IMR-90 (cell line): Measurements from ENCODE around the gene PPM1H. TPM values are rescaled to one million over a fixed set of nuclear protein-coding genes. Genes with fewer than 3 reads are reported as not detected.

ENCODE experiments used
- ATAC-seq: fragments of 200-7000 bp; cut with Tn5 transposase; 2 replicates; pipeline ENCODE4 v1.9.1; 2020; ENCODE audit warnings: low read depth, mild to moderate bottlenecking, moderate library complexity
- BruUV-seq: library from RNA; stranded (reverse); fragments of 400-500 nt; replicated peaks from 2 replicates; lab custom pipeline; 2021; lab: Mats Ljungman, UMichigan
- CTCF ChIA-PET: fragments of 300-600 bp; formaldehyde crosslinking; extraction: SDS; loops from one replicate; lab custom pipeline; 2021; ENCODE audit warnings: antibody characterized with exemption; lab: Yijun Ruan, JAX
- POLR2A ChIA-PET: fragments of 300-600 bp; sonication (Branson Sonifier 250); formaldehyde crosslinking; loops from one replicate; lab custom pipeline; 2022; ENCODE audit warnings: antibody characterized with exemption; ENCODE audit not compliant: unreplicated experiment; lab: Charles Lee
- DNase-seq: peaks from one replicate; pipeline ENCODE4 v3.0.0; 2013
- H2AFZ ChIP-seq: replicated peaks from 2 replicates; pipeline ENCODE3; 2013; ENCODE audit warnings: low read length, mild to moderate bottlenecking; ENCODE audit not compliant: poor library complexity
- H2AK5ac ChIP-seq: 2 replicates; pipeline ENCODE4 v1.6.1; 2013; ENCODE audit warnings: low read depth, low read length, inconsistent platforms
- H2AK9ac ChIP-seq: replicated peaks from 2 replicates; pipeline ENCODE3; 2013; ENCODE audit warnings: mild to moderate bottlenecking, low read depth, low read length, moderate library complexity; ENCODE audit not compliant: poor library complexity
- H2BK120ac ChIP-seq: 2 replicates; pipeline ENCODE4 v1.6.1; 2013; ENCODE audit warnings: low read depth, low read length, inconsistent platforms
- H2BK15ac ChIP-seq: 3 replicates; pipeline ENCODE4 v1.6.1; 2013; ENCODE audit warnings: low read depth, low read length, inconsistent platforms
- H2BK20ac ChIP-seq: 2 replicates; pipeline ENCODE4 v1.6.1; 2013; ENCODE audit warnings: low read depth, mild to moderate bottlenecking, inconsistent platforms, low read length, moderate library complexity
- H2BK5ac ChIP-seq: 2 replicates; pipeline ENCODE4 v1.6.1; 2013; ENCODE audit warnings: mild to moderate bottlenecking, low read depth, low read length, inconsistent platforms; ENCODE audit not compliant: poor library complexity, severe bottlenecking
- H3K14ac ChIP-seq: replicated peaks from 2 replicates; pipeline ENCODE4 v1.6.1; 2013; ENCODE audit warnings: low read depth, low read length, inconsistent platforms
- H3K18ac ChIP-seq: 2 replicates; pipeline ENCODE4 v1.6.1; 2013; ENCODE audit warnings: low read depth, low read length, control low read depth
- H3K23ac ChIP-seq: 2 replicates; pipeline ENCODE4 v1.6.1; 2013; ENCODE audit warnings: low read depth, low read length, inconsistent platforms
- H3K27ac ChIP-seq: 2 replicates; pipeline ENCODE4 v1.5.1; 2013; ENCODE audit warnings: mild to moderate bottlenecking, control low read depth, low read length; ENCODE audit not compliant: insufficient read depth
- H3K27me3 ChIP-seq: 2 replicates; pipeline ENCODE4 v1.6.1; 2013; ENCODE audit warnings: low read length; ENCODE audit not compliant: control insufficient read depth, insufficient read depth
- H3K36me3 ChIP-seq: 2 replicates; pipeline ENCODE4 v1.6.1; 2013; ENCODE audit warnings: low read length, mixed read lengths; ENCODE audit not compliant: control insufficient read depth, insufficient read depth
- H3K4ac ChIP-seq: 2 replicates; pipeline ENCODE4 v1.6.1; 2013; ENCODE audit warnings: low read depth, low read length, inconsistent platforms
- H3K4me1 ChIP-seq: 2 replicates; pipeline ENCODE4 v1.6.1; 2013; ENCODE audit warnings: low read length, mixed read lengths; ENCODE audit not compliant: control insufficient read depth, insufficient read depth
- H3K4me2 ChIP-seq: 2 replicates; pipeline ENCODE4 v1.6.1; 2013; ENCODE audit warnings: low read depth, mild to moderate bottlenecking, control low read depth, low read length, moderate library complexity
- H3K4me3 ChIP-seq: 2 replicates; pipeline ENCODE4 v1.5.1; 2013; ENCODE audit warnings: low read depth, mild to moderate bottlenecking, control low read depth, low read length, moderate library complexity; ENCODE audit not compliant: insufficient read depth
- H3K56ac ChIP-seq: 2 replicates; pipeline ENCODE4 v1.6.1; 2013; ENCODE audit warnings: low read length, inconsistent platforms; ENCODE audit not compliant: insufficient read depth; ENCODE audit errors: extremely low read depth
- H3K79me1 ChIP-seq, 2 experiments: 2 replicates each; pipeline ENCODE4 v1.6.1; 2013; ENCODE audit warnings: low read length in 2 of 2, inconsistent platforms in 1 of 2, low read depth in 1 of 2
- H3K9ac ChIP-seq: 2 replicates; pipeline ENCODE4 v1.6.1; 2013; ENCODE audit warnings: low read depth, low read length, control low read depth
- H3K9me1 ChIP-seq: 2 replicates; pipeline ENCODE4 v1.6.1; 2013; ENCODE audit warnings: low read length, inconsistent platforms; ENCODE audit not compliant: insufficient read depth
- H3K9me3 ChIP-seq: 2 replicates; pipeline ENCODE4 v1.6.1; 2013; ENCODE audit warnings: low read length; ENCODE audit not compliant: control insufficient read depth, insufficient read depth
- H4K20me1 ChIP-seq: 2 replicates; pipeline ENCODE4 v1.6.1; 2013; ENCODE audit warnings: low read length, inconsistent platforms; ENCODE audit not compliant: insufficient read depth
- H4K5ac ChIP-seq: 2 replicates; pipeline ENCODE4 v1.6.1; 2013; ENCODE audit warnings: mild to moderate bottlenecking, low read depth, low read length, control low read depth
- H4K8ac ChIP-seq, 2 experiments: 2 replicates each; pipeline ENCODE4 v1.6.1; 2013; ENCODE audit warnings: low read depth in 2 of 2, low read length in 2 of 2, control low read depth in 1 of 2, inconsistent platforms in 1 of 2
- H4K91ac ChIP-seq: 2 replicates; pipeline ENCODE4 v1.6.1; 2013; ENCODE audit warnings: low read depth, low read length, inconsistent platforms; ENCODE audit not compliant: insufficient read depth
- BHLHE40 ChIP-seq: fragments of 150-350 bp; IDR thresholded peaks from 2 replicates; pipeline ENCODE4 v1.6.1; 2016; ENCODE audit warnings: mild to moderate bottlenecking, low read depth, low read length
- CEBPB ChIP-seq: IDR thresholded peaks from 2 replicates; pipeline ENCODE4 v1.6.1; 2012; ENCODE audit warnings: low read depth, low read length, improper control_type of control experiment
- CHD1 ChIP-seq: IDR thresholded peaks from 2 replicates; pipeline ENCODE4 v1.6.1; 2012; ENCODE audit warnings: low read depth, low read length, improper control_type of control experiment
- FOS ChIP-seq: fragments of 150-350 bp; IDR thresholded peaks from 2 replicates; pipeline ENCODE4 v1.6.1; 2016; ENCODE audit warnings: low read depth, low read length
- MAFK ChIP-seq: IDR thresholded peaks from 2 replicates; pipeline ENCODE4 v1.6.1; 2012; ENCODE audit warnings: low read depth, low read length, improper control_type of control experiment
- MAZ ChIP-seq: IDR thresholded peaks from 2 replicates; pipeline ENCODE4 v1.6.1; 2012; ENCODE audit warnings: low read depth, mild to moderate bottlenecking, low read length, improper control_type of control experiment, moderate library complexity, borderline replicate concordance
- MXI1 ChIP-seq: IDR thresholded peaks from 2 replicates; pipeline ENCODE4 v1.6.1; 2012; ENCODE audit warnings: low read depth, mild to moderate bottlenecking, low read length, moderate library complexity, borderline replicate concordance
- NFE2L2 ChIP-seq: fragments of 150-350 bp; IDR thresholded peaks from 2 replicates; pipeline ENCODE4 v1.6.1; 2016; ENCODE audit warnings: low read depth, mild to moderate bottlenecking, low read length
- POLR2A ChIP-seq: IDR thresholded peaks from 2 replicates; pipeline ENCODE4 v1.6.1; 2012; ENCODE audit warnings: mild to moderate bottlenecking, low read depth, low read length
- RAD21 ChIP-seq: IDR thresholded peaks from 2 replicates; pipeline ENCODE4 v1.6.1; 2012; ENCODE audit warnings: low read length, improper control_type of control experiment
- RCOR1 ChIP-seq: IDR thresholded peaks from 2 replicates; pipeline ENCODE4 v1.6.1; 2012; ENCODE audit warnings: mild to moderate bottlenecking, low read length, improper control_type of control experiment; ENCODE audit not compliant: insufficient replicate concordance
- RFX5 ChIP-seq: IDR thresholded peaks from 2 replicates; pipeline ENCODE4 v1.8.0; 2012; ENCODE audit warnings: low read depth, mild to moderate bottlenecking, low read length, moderate library complexity
- SMC3 ChIP-seq: fragments of 150-350 bp; IDR thresholded peaks from 2 replicates; pipeline ENCODE4 v1.6.1; 2016; ENCODE audit warnings: low read depth, mild to moderate bottlenecking, antibody characterized with exemption, low read length, moderate library complexity
- dilution Hi-C: fragments of 300-500 bp; cut with HindIII; formaldehyde crosslinking; loops from one replicate; pipeline ENCODE4 v1.14.3; 2018; ENCODE audit warnings: low sequenced_read_pairs; ENCODE audit not compliant: unreplicated experiment
- in situ Hi-C: fragments of 300-500 bp; cut with MboI; formaldehyde crosslinking; loops from 3 replicates; pipeline ENCODE4 v1.14.3; 2019; ENCODE audit warnings: low sequenced_read_pairs, inconsistent platforms, mixed read lengths
- intact Hi-C: fragments of 100-400 bp; cut with micrococcal nuclease; formaldehyde crosslinking; loops from 2 replicates; pipeline ENCODE4 v1.10.0; 2022
- polyA plus RNA-seq, 3 experiments: library from polyadenylated mRNA; depleted of rRNA; stranded (reverse); fragments of >200 nt; gene quantifications; 2 replicates each; pipeline ENCODE4 v1.2.3, GENCODE V29; 2012; ENCODE audit warnings: low replicate concordance in 1 of 3
- total RNA-seq: library from RNA; depleted of rRNA; stranded (reverse); fragments of >200 nt; gene quantifications from 2 replicates; pipeline ENCODE4 v1.2.3, GENCODE V29; 2012
- TF ChIP-seq, protein P1 (sequence below): fragments of 150-350 bp; IDR thresholded peaks from 2 replicates; pipeline ENCODE4 v1.6.1; 2017; ENCODE audit warnings: mild to moderate bottlenecking, antibody characterized with exemption, low read length, low read depth
- TF ChIP-seq, protein P2 (sequence below): fragments of 150-350 bp; IDR thresholded peaks from 2 replicates; pipeline ENCODE4 v1.6.1; 2016; ENCODE audit warnings: low read depth, mild to moderate bottlenecking, low read length, moderate library complexity, borderline replicate concordance
- TF ChIP-seq, protein P3 (sequence below): conservative IDR thresholded peaks from 2 replicates; pipeline ENCODE4 v1.5.1; 2012; ENCODE audit warnings: mild to moderate bottlenecking, low read depth, low read length, improper control_type of control experiment

The PPM1H gene
- total and polyA plus RNA-seq, 2 of the 4 experiments (the other 2 are of a cell fraction) = 0.14 to 0.18 TPM

DNA sequence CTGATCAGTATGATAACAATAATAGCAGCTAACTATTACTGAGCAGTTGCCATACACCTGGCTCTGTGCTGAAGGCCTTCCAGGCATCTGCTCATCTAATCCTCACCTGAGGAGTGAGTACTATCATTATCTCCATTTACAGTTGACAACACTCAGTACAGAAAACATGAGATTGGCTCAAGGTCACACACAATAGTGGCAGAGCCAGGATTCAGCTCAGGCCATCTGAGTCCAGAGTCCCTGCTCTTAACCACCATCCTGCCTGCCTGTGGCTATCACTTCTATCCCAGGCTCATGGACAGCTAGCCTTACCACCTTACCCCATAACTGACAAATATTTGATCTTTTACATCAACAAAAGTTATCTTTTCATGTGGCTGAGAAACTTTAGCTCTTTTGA is 155.5 kb downstream of the PPM1H start:
- no peaks in the 10 kb centered on the region for H3K4me1 ChIP-seq
- no peak overlapping the region for H3K4me2 ChIP-seq
- no peak overlapping the region for H2BK20ac ChIP-seq
- no peak overlapping the region for H4K8ac ChIP-seq
- no TSS peak for BruUV-seq
- no peak overlapping the region for H3K9ac ChIP-seq
- no peaks in the 10 kb centered on the region for H3K9me3 ChIP-seq
- no peak overlapping the region for H3K27ac ChIP-seq
- DNase-seq = no peak
- H3K79me1 ChIP-seq = no peaks in the 10 kb centered on the region
- no peak overlapping the region for H2AFZ ChIP-seq
- no peak overlapping the region for H2BK15ac ChIP-seq
- 0 out of 2 replicates have a peak, but pooled peaks cover 2% of the 10 kb centered on the region for H3K27me3 ChIP-seq
- H4K20me1 ChIP-seq = no peaks in the 10 kb centered on the region
- H4K91ac ChIP-seq = no peak overlapping the region
- POLR2A ChIA-PET = no interaction called here
- H4K5ac ChIP-seq = no peak overlapping the region
- in situ Hi-C loops = no loop called here
- no peak overlapping the region for H3K14ac ChIP-seq
- H3K4me3 ChIP-seq = no peak overlapping the region
- no peak for ATAC-seq
- CTCF ChIA-PET = interaction anchor here (1.0 kb wide), 1 partner anchor 8 kb away, joined by 5 read pairs; no protein-coding TSS in a partner anchor
- no peak overlapping the region for H2BK120ac ChIP-seq
- H3K9me1 ChIP-seq = no peaks in the 10 kb centered on the region
- no peak overlapping the region for H2BK5ac ChIP-seq
- no peak overlapping the region for H3K56ac ChIP-seq
- intact Hi-C loops = no loop called here
- TF ChIP-seq RFX5 (no peak), MXI1 (no peak), RCOR1 (no peak), CHD1 (no peak), POLR2A (no peak), MAFK (no peak), BHLHE40 (no peak), CEBPB (no peak), FOS (no peak), RAD21 (no peak), SMC3 (no peak), NFE2L2 (no peak), MAZ (no peak)
- TF ChIP-seq, protein P1, sequence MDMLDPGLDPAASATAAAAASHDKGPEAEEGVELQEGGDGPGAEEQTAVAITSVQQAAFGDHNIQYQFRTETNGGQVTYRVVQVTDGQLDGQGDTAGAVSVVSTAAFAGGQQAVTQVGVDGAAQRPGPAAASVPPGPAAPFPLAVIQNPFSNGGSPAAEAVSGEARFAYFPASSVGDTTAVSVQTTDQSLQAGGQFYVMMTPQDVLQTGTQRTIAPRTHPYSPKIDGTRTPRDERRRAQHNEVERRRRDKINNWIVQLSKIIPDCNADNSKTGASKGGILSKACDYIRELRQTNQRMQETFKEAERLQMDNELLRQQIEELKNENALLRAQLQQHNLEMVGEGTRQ = no peak
- TF ChIP-seq, protein P2, sequence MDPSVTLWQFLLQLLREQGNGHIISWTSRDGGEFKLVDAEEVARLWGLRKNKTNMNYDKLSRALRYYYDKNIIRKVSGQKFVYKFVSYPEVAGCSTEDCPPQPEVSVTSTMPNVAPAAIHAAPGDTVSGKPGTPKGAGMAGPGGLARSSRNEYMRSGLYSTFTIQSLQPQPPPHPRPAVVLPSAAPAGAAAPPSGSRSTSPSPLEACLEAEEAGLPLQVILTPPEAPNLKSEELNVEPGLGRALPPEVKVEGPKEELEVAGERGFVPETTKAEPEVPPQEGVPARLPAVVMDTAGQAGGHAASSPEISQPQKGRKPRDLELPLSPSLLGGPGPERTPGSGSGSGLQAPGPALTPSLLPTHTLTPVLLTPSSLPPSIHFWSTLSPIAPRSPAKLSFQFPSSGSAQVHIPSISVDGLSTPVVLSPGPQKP = no peak
- TF ChIP-seq, protein P3, sequence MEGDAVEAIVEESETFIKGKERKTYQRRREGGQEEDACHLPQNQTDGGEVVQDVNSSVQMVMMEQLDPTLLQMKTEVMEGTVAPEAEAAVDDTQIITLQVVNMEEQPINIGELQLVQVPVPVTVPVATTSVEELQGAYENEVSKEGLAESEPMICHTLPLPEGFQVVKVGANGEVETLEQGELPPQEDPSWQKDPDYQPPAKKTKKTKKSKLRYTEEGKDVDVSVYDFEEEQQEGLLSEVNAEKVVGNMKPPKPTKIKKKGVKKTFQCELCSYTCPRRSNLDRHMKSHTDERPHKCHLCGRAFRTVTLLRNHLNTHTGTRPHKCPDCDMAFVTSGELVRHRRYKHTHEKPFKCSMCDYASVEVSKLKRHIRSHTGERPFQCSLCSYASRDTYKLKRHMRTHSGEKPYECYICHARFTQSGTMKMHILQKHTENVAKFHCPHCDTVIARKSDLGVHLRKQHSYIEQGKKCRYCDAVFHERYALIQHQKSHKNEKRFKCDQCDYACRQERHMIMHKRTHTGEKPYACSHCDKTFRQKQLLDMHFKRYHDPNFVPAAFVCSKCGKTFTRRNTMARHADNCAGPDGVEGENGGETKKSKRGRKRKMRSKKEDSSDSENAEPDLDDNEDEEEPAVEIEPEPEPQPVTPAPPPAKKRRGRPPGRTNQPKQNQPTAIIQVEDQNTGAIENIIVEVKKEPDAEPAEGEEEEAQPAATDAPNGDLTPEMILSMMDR = no peak
- no peaks in the 10 kb centered on the region for H3K36me3 ChIP-seq
- no peak overlapping the region for H3K4ac ChIP-seq
- dilution Hi-C loops = loop anchor here (25.0 kb wide), 1 partner anchor 192 kb away; no protein-coding TSS in a partner anchor
- no peak overlapping the region for H3K23ac ChIP-seq
- H2AK5ac ChIP-seq = no peak overlapping the region
- no peak overlapping the region for H3K18ac ChIP-seq
- no peak overlapping the region for H2AK9ac ChIP-seq
